OCI-LY3 (cell line): ENCODE measurements around the gene FAM98A.

ENCODE experiments used
- H2AFZ ChIP-seq: fragments of 200-600, 300-600 bp; shearing (Covaris generic); 2 replicates; pipeline ENCODE4 v1.6.0; 2014; ENCODE audit warnings: antibody characterized with exemption, low read depth, low read length
- H3K27ac ChIP-seq: fragments of 200-600, 300-600 bp; sonication (generic); 2 replicates; pipeline ENCODE4 v1.5.1; 2014; ENCODE audit warnings: mild to moderate bottlenecking, low read length, moderate library complexity, mixed read lengths
- H3K27me3 ChIP-seq: fragments of 200-600, 300-600 bp; sonication (generic); 2 replicates; pipeline ENCODE4 v1.6.1; 2014; ENCODE audit warnings: low read depth, low read length, mixed read lengths
- H3K36me3 ChIP-seq: fragments of 200-600, 300-600 bp; sonication (generic); replicated peaks from 2 replicates; pipeline ENCODE3; 2014; ENCODE audit warnings: low read depth, low read length, mixed read lengths
- H3K4me1 ChIP-seq: fragments of 300-600, 200-600 bp; sonication (generic); 2 replicates; pipeline ENCODE4 v1.6.1; 2014; ENCODE audit warnings: low read length, mixed read lengths
- H3K4me2 ChIP-seq: fragments of 200-600, 300-600 bp; sonication (generic); 2 replicates; pipeline ENCODE4 v1.6.1; 2014; ENCODE audit warnings: low read length, mixed read lengths
- H3K4me3 ChIP-seq: fragments of 300-600, 200-600 bp; sonication (generic); 2 replicates; pipeline ENCODE4 v1.5.1; 2014; ENCODE audit warnings: antibody characterized with exemption, mild to moderate bottlenecking, low read length, moderate library complexity
- H3K79me2 ChIP-seq: fragments of 300-600, 200-600 bp; shearing (Covaris generic); 2 replicates; pipeline ENCODE4 v1.6.1; 2014; ENCODE audit warnings: mild to moderate bottlenecking, low read length, mixed read lengths
- H3K9ac ChIP-seq: fragments of 300-600, 200-600 bp; shearing (Covaris generic); 2 replicates; pipeline ENCODE4 v1.6.0; 2014; ENCODE audit warnings: mild to moderate bottlenecking, low read length, moderate library complexity
- H3K9me3 ChIP-seq: fragments of 200-600, 300-600 bp; shearing (Covaris generic); 2 replicates; pipeline ENCODE4 v1.6.1; 2014; ENCODE audit warnings: low read length, mixed read lengths; ENCODE audit not compliant: insufficient read depth
- H4K20me1 ChIP-seq: fragments of 200-600, 300-600 bp; sonication (generic); 2 replicates; pipeline ENCODE4 v1.6.1; 2016; ENCODE audit warnings: low read length, mixed read lengths; ENCODE audit not compliant: insufficient read depth
- EZH2phosphoT487 ChIP-seq: fragments of 200-600 bp; shearing (Covaris generic); IDR thresholded peaks from 2 replicates; pipeline ENCODE4 v1.6.1; 2018; ENCODE audit warnings: antibody characterized with exemption, mixed run types, low read depth
- TF ChIP-seq, protein P1 (sequence below): fragments of 200-600, 300-600 bp; sonication (generic); IDR thresholded peaks from 2 replicates; pipeline ENCODE4 v1.5.1; 2014; ENCODE audit warnings: antibody characterized with exemption, low read length, low read depth

FAM98A gene

DNA sequence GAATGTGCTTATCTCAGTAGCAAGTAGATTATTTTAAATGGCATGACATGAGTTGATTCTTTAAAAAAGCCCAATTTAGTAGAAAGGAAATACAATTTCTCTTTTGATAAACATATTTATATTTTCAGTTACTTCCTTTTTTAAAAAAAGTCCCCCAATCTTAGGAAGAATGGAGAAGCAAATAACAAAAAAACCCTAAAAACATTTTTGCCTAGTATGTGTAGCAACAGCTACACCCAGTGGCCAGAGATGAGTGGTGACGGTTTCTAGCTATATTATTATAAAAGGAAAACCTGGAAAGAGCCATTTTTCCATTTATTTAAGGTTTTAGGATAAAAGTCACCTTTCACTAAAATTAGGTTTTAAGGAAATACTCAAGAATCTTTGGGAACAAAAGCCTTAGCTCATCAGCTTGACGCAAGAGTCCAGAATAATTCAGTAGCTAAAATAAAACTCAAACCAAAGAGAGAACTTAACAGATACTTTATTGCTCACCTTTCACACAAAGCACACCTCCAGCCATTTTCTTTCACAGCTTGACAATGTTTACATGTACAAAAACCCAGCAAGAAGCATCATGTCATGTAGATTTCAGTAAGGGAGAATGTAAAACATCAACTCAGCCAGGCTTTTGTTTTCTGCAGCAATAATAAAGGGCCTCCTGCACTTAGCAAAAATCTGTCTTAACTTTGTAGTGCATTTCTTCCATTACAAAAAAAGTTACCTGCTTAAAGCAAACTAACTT lies 15.7 kb downstream of the FAM98A start:
- peaks cover 14% of the 10 kb centered on the region for H3K4me1 ChIP-seq
- H2AFZ ChIP-seq, result no peak overlapping the region
- H3K4me3 ChIP-seq, result no peak overlapping the region
- peak overlapping the region; percentile 49 for H3K27ac ChIP-seq
- peaks cover 42% of the 10 kb centered on the region for H3K36me3 ChIP-seq
- peak overlapping the region; percentile 4; the same call in 1 of the 2 replicates for H3K9ac ChIP-seq
- no peaks in the 10 kb centered on the region for H3K27me3 ChIP-seq
- no peaks in the 10 kb centered on the region for H3K79me2 ChIP-seq
- peak overlapping the region; percentile 15; the same call in 1 of the 2 replicates for H3K4me2 ChIP-seq
- no peaks in the 10 kb centered on the region for H3K9me3 ChIP-seq
- H4K20me1 ChIP-seq, result no peaks in the 10 kb centered on the region
- TF ChIP-seq, protein P1, sequence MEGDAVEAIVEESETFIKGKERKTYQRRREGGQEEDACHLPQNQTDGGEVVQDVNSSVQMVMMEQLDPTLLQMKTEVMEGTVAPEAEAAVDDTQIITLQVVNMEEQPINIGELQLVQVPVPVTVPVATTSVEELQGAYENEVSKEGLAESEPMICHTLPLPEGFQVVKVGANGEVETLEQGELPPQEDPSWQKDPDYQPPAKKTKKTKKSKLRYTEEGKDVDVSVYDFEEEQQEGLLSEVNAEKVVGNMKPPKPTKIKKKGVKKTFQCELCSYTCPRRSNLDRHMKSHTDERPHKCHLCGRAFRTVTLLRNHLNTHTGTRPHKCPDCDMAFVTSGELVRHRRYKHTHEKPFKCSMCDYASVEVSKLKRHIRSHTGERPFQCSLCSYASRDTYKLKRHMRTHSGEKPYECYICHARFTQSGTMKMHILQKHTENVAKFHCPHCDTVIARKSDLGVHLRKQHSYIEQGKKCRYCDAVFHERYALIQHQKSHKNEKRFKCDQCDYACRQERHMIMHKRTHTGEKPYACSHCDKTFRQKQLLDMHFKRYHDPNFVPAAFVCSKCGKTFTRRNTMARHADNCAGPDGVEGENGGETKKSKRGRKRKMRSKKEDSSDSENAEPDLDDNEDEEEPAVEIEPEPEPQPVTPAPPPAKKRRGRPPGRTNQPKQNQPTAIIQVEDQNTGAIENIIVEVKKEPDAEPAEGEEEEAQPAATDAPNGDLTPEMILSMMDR, result peak; percentile 89
- no peak for TF ChIP-seq EZH2phosphoT487

DNA sequence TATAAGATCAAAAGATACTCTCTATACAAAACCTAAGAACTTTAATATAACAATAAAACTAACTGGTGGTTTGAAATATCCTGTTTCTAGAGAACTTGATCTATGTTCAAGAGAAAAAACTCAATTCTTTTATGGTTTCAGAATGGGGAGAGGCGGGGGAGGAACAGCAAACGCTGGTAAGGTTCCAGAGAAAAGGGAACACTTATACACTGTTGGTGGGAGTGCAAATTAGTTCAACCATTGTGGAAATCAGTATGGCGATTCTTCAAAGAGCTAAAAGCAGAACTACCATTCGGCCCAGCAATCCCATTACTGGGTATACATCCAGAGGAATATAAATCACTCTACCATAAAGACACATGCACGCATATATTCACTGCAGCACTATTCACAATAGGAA lies 17.2 kb downstream of the FAM98A start:
- TF ChIP-seq, protein P1, result no peak
- TF ChIP-seq EZH2phosphoT487, result no peak
- no peak overlapping the region for H3K4me2 ChIP-seq

DNA sequence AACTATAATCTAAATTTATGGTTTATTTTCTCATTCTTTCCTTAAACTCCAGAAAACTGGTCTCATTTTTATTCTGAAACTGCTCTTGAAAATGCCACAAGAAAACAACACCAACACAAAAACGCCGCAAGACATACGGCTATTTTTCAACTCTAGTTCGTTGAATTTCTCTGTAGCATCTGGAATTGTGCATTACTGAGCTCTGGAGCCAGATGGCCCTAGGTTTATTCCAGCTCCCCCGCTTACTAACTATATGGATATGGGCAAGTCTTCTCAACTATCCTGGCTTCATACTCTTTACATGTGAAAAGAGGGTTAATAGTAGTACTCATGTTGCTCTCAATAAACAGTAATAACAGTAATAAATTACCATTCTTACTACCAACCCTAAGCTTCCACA lies 19.9 kb downstream of the FAM98A start:
- TF ChIP-seq, protein P1, result no peak
- TF ChIP-seq EZH2phosphoT487, result no peak
- H3K79me2 ChIP-seq, result no peaks in the 10 kb centered on the region
- H3K4me1 ChIP-seq, result peaks cover 14% of the 10 kb centered on the region
- no peaks in the 10 kb centered on the region for H3K9me3 ChIP-seq
- no peak overlapping the region for H2AFZ ChIP-seq
- H3K27me3 ChIP-seq, result no peaks in the 10 kb centered on the region
- peaks cover 14% of the 10 kb centered on the region for H3K36me3 ChIP-seq
- no peak overlapping the region for H3K4me2 ChIP-seq
- H4K20me1 ChIP-seq, result no peaks in the 10 kb centered on the region
- no peak overlapping the region for H3K4me3 ChIP-seq
- no peak overlapping the region for H3K9ac ChIP-seq
- H3K27ac ChIP-seq, result no peak overlapping the region

More for the DNA sequence above, 17.2 kb downstream of the FAM98A start:
- H3K36me3 ChIP-seq, result peaks cover 35% of the 10 kb centered on the region
- no peaks in the 10 kb centered on the region for H3K9me3 ChIP-seq
- H3K9ac ChIP-seq, result no peak overlapping the region
- H3K79me2 ChIP-seq, result no peaks in the 10 kb centered on the region
- H3K27me3 ChIP-seq, result no peaks in the 10 kb centered on the region
- no peak overlapping the region for H2AFZ ChIP-seq
- no peak overlapping the region for H3K27ac ChIP-seq
- peaks cover 14% of the 10 kb centered on the region for H3K4me1 ChIP-seq
- H3K4me3 ChIP-seq, result no peak overlapping the region
- H4K20me1 ChIP-seq, result no peaks in the 10 kb centered on the region

GRCh38 chr2:33577668-33578067 lies 21.4 kb downstream of the FAM98A start:
- Histone ChIP-seq H3K27ac (no peak overlapping the region), H3K27me3 (no peaks in the 10 kb centered on the region), H3K4me1 (peaks cover 9% of the 10 kb centered on the region), H3K4me2 (no peak overlapping the region), H3K4me3 (no peak overlapping the region), H3K79me2 (no peaks in the 10 kb centered on the region), H3K9me3 (no peaks in the 10 kb centered on the region), H2AFZ (no peak overlapping the region), H3K36me3 (peaks cover 8% of the 10 kb centered on the region), H4K20me1 (no peaks in the 10 kb centered on the region), H3K9ac (no peak overlapping the region)
- TF ChIP-seq EZH2phosphoT487, result no peak
- TF ChIP-seq, protein P1, result no peak
